ENCODE results near the gene MICAL3. TPM values are rescaled to one million over a fixed set of nuclear protein-coding genes. Genes with fewer than 3 reads are reported as not detected.

MICAL3 gene
- total RNA-seq, 1 experiment from 2014 or later, result 23.7 TPM

DNA sequence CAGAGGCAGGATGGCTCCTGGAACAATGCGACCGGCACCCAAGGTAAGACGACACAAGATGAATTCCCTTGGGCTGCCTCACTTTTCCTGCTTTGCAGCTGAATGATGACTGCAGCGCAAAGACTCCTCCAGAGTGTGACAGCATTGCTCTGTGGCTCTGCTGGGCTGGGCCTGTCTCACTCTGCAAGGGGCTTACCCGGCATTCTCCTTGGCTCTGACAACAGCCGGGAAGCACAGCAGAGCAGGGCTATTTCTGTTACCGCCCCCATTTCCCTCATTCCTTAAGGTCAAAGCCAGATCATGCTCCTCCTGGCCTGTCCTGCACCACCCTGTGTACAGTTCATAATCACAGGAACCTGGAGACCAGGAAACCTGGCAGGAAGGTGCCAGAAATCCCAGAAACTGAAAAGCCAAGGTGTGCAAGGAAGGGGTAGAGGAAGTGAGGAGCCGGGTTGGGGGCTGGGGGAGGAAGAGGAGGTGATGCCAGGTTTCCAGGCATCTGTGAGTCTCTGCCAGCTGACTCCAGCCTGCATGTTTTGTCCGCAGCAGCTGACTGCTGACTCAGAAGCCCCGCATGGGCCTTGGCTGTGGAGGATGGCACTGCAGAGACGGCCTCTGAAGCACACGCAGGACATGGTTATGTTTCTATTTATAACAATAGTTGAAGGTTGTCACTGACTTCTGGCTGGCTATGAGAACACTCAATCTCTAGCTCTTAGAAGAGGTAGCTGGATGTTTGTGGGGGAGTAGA, 113.6 kb downstream of the MICAL3 start:
- H3K27me3 ChIP-seq (ENCODE audit: low read length), result no peaks in the 10 kb centered on the region
- peak; percentile 89 for ATAC-seq
- no TSS peak for BruUV-seq (replicated peaks)
- TF ChIP-seq EZH2phosphoT487 (IDR thresholded peaks at IDR 0.05; ENCODE audit: borderline replicate concordance, low read length), result no peak
- TF ChIP-seq, protein P1, sequence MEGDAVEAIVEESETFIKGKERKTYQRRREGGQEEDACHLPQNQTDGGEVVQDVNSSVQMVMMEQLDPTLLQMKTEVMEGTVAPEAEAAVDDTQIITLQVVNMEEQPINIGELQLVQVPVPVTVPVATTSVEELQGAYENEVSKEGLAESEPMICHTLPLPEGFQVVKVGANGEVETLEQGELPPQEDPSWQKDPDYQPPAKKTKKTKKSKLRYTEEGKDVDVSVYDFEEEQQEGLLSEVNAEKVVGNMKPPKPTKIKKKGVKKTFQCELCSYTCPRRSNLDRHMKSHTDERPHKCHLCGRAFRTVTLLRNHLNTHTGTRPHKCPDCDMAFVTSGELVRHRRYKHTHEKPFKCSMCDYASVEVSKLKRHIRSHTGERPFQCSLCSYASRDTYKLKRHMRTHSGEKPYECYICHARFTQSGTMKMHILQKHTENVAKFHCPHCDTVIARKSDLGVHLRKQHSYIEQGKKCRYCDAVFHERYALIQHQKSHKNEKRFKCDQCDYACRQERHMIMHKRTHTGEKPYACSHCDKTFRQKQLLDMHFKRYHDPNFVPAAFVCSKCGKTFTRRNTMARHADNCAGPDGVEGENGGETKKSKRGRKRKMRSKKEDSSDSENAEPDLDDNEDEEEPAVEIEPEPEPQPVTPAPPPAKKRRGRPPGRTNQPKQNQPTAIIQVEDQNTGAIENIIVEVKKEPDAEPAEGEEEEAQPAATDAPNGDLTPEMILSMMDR (conservative IDR thresholded peaks at IDR 0.05; ENCODE audit: low read depth, low read length), result peak; percentile 25; the same call in 1 of the 2 replicates
- H3K9ac ChIP-seq (ENCODE audit: low read length), result no peak overlapping the region
- H2AFZ ChIP-seq (ENCODE audit: low read length), result no peak overlapping the region
- H3K4me2 ChIP-seq (ENCODE audit: low read length), result 0 out of 2 replicates have a peak overlapping the region, but pooled peaks have one; percentile 3
- H3K9me3 ChIP-seq (ENCODE audit: low read length), result no peaks in the 10 kb centered on the region
- H3K79me2 ChIP-seq (ENCODE audit: low read length), result peaks cover 81% of the 10 kb centered on the region
- ChIA-PET CTCF (no interaction called here), POLR2A (ENCODE audit: unreplicated experiment) (interaction anchor here (0.6 kb wide), 1 partner anchor 38 kb away, joined by 7 read pairs; no protein-coding TSS in a partner anchor)
- peaks cover 12% of the 10 kb centered on the region; the same call in 1 of the 2 replicates for H3K4me1 ChIP-seq (ENCODE audit: insufficient read depth, low read length)
- peak; percentile 35 for DNase-seq
- H3K27ac ChIP-seq (ENCODE audit: low read length), result 0 out of 2 replicates have a peak overlapping the region, but pooled peaks have one; percentile 8
- H3K9me2 ChIP-seq (replicated peaks; ENCODE audit: low read length), result no peaks in the 10 kb centered on the region
- H3F3A ChIP-seq (ENCODE audit: low read length, unreplicated experiment), result no peaks in the 10 kb centered on the region
- peaks cover 11% of the 10 kb centered on the region; the same call in 1 of the 2 replicates for H4K20me1 ChIP-seq (ENCODE audit: low read length)
- H3K36me3 ChIP-seq (ENCODE audit: low read depth, low read length), result peaks cover 9% of the 10 kb centered on the region
- intact Hi-C loops (cut with micrococcal nuclease), result loop anchor here (10.0 kb wide), 1 partner anchor 74 kb away; no protein-coding TSS in a partner anchor
- no peak overlapping the region for H3K4me3 ChIP-seq (ENCODE audit: low read length)

DNA sequence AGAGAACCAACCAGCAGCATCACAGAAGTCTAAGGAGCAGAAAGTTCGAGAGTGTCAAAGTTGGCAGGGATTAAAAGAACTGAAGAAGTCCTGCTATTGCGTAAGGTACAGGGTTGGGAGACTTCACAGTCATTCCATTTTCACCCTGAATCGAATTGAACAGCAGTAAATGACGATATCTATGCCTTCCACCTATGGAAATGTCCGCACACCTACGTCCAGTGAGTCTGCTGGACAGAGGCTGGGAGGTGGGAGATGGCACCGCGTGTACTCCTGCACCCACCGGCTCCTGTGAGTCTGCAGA, 116.7 kb downstream of the MICAL3 start:
- H3K27me3 ChIP-seq (ENCODE audit: low read length), result no peaks in the 10 kb centered on the region
- peaks cover 14% of the 10 kb centered on the region for H3K36me3 ChIP-seq (ENCODE audit: low read depth, low read length)
- H3K79me2 ChIP-seq (ENCODE audit: low read length), result peaks cover 50% of the 10 kb centered on the region
- intact Hi-C loops (cut with micrococcal nuclease), result no loop called here
- no peak overlapping the region for H2AFZ ChIP-seq (ENCODE audit: low read length)
- ChIA-PET CTCF (no interaction called here), POLR2A (ENCODE audit: unreplicated experiment) (no interaction called here)
- H4K20me1 ChIP-seq (ENCODE audit: low read length), result peaks cover 11% of the 10 kb centered on the region; the same call in 1 of the 2 replicates
- no peaks in the 10 kb centered on the region for H3K9me2 ChIP-seq (replicated peaks; ENCODE audit: low read length)
- no peak overlapping the region for H3K4me3 ChIP-seq (ENCODE audit: low read length)
- DNase-seq (no peak), ATAC-seq (no peak)
- H3K27ac ChIP-seq (ENCODE audit: low read length), result no peak overlapping the region
- no peak for TF ChIP-seq EZH2 (IDR thresholded peaks at IDR 0.05; ENCODE audit: low read length, unreplicated experiment)
- TF ChIP-seq EZH2phosphoT487 (IDR thresholded peaks at IDR 0.05; ENCODE audit: borderline replicate concordance, low read length), result no peak
- no peak overlapping the region for H3K4me2 ChIP-seq (ENCODE audit: low read length)
- BruUV-seq (replicated peaks), result no TSS peak
- no peaks in the 10 kb centered on the region for H3F3A ChIP-seq (ENCODE audit: low read length, unreplicated experiment)
- H3K4me1 ChIP-seq (ENCODE audit: insufficient read depth, low read length), result peaks cover 6% of the 10 kb centered on the region; the same call in 1 of the 2 replicates
- H3K9ac ChIP-seq (ENCODE audit: low read length), result no peak overlapping the region
- H3K9me3 ChIP-seq (ENCODE audit: low read length), result no peaks in the 10 kb centered on the region

DNA sequence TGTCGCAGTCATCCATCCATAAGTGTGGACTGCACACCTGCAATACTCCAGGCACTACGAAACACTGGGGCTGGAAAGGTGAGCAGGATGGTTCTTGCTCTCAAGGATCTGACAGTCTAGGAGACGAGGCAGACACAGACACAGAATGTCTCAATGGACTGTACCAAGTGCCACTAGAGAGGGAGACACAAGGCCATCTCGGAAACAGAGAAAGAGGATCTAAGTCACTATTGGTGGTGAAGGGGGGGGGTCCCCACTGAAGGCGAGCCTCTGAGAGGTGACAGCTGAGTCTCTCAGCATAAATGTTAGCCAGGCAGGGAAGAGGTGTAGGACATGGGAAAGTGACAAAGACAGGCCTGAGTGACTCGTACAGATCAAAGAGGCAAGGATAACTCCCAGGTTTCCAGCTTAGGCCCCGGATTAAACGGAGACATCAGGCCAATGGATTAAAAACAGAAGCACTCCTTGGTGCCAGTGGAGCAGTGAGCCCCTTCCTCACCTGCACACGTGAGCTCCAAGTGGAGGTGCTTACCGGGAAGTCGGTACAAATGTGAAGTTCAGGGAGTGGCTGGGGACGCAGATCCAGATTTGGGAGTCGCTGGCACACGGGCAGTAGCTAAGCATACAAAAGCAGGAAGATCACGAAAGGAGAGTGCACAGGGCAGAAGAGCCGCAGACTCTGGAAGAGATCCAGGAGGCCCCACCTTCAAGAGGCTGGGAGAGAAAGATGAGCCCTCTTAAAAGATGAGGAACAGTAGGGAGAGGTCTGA, 117.2 kb downstream of the MICAL3 start:
- ChIA-PET POLR2A (ENCODE audit: unreplicated experiment) (no interaction called here), CTCF (no interaction called here)
- Histone ChIP-seq H4K20me1 (ENCODE audit: low read length) (peaks cover 11% of the 10 kb centered on the region; the same call in 1 of the 2 replicates), H3K4me1 (ENCODE audit: insufficient read depth, low read length) (peaks cover 6% of the 10 kb centered on the region; the same call in 1 of the 2 replicates), H3K27ac (ENCODE audit: low read length) (no peak overlapping the region), H3K79me2 (ENCODE audit: low read length) (peaks cover 45% of the 10 kb centered on the region), H3K9me2 (replicated peaks; ENCODE audit: low read length) (no peaks in the 10 kb centered on the region), H3K27me3 (ENCODE audit: low read length) (no peaks in the 10 kb centered on the region), H3K9me3 (ENCODE audit: low read length) (no peaks in the 10 kb centered on the region), H3F3A (ENCODE audit: low read length, unreplicated experiment) (no peaks in the 10 kb centered on the region), H3K4me3 (ENCODE audit: low read length) (no peak overlapping the region), H3K4me2 (ENCODE audit: low read length) (no peak overlapping the region), H2AFZ (ENCODE audit: low read length) (no peak overlapping the region), H3K36me3 (ENCODE audit: low read depth, low read length) (peaks cover 14% of the 10 kb centered on the region), H3K9ac (ENCODE audit: low read length) (no peak overlapping the region)
- BruUV-seq (replicated peaks), result no TSS peak
- intact Hi-C loops (cut with micrococcal nuclease), result no loop called here
- DNase-seq (no peak), ATAC-seq (no peak)
- TF ChIP-seq EZH2 (IDR thresholded peaks at IDR 0.05; ENCODE audit: low read length, unreplicated experiment) (no peak), EZH2phosphoT487 (IDR thresholded peaks at IDR 0.05; ENCODE audit: borderline replicate concordance, low read length) (no peak)
- TF ChIP-seq, protein P1 (conservative IDR thresholded peaks at IDR 0.05; ENCODE audit: low read depth, low read length), result no peak
